ENCODE results near the gene SEMA3G.

- TF ChIP-seq CTCF (IDR thresholded peaks at IDR 0.05) = no peak
- TF ChIP-seq POLR2AphosphoS5 (IDR thresholded peaks at IDR 0.05) = no peak
Measured at GRCh38 chr3:52402706-52403270, 42.1 kb downstream of the SEMA3G start.

Measured in gastroesophageal sphincter (tissue), 3 donors.